ENCODE measurements around the gene ARID3A.

DNA sequence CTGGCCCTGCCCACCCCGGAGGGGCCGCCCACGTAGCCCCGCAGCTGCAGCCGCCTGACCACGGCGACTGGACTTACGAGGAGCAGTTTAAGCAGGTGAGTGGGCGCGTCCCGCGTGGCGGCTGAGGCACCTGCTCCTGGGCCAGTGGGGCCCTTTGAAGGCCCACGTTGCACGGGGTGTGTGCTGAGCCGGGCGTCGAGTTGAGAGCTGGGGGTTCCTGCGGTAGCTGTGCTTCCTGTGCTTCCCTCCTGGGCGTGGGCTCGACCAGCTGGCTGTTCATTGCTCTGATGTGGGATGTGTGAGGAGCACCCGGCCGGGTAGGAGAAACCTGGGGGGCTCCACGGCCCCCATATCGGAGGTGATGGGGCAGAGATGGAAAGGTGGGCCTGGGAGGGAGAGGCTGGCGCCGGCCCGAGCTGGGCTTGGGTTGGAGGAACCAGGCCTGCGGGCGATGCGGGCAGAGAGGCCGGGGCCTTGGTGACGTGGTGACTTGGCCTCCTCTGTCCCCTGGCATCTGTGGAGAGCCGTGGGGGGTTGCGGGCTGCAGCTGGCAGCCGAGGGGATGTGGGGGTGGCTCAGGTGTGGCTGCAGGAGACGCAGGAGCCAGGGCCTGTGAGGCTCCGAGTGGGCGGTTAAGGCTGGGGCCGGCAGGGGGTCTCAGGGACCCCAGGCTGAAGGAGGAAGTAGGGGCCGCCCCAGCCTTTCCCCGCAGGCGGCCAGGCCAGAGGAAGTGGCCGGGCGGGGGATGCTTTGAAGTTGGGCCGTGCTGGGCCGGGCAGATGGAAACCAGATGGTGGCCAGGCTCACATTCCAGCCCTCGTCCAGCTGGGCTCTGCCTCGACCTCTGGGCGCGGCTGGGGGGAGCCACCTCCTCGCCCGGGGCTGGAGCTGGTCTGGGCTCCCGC lies 7.1 kb downstream of the ARID3A start:
- no peak for TF ChIP-seq EZH2phosphoT487 (conservative IDR thresholded peaks at IDR 0.05; ENCODE audit: low read length)
- TF ChIP-seq, protein P1, sequence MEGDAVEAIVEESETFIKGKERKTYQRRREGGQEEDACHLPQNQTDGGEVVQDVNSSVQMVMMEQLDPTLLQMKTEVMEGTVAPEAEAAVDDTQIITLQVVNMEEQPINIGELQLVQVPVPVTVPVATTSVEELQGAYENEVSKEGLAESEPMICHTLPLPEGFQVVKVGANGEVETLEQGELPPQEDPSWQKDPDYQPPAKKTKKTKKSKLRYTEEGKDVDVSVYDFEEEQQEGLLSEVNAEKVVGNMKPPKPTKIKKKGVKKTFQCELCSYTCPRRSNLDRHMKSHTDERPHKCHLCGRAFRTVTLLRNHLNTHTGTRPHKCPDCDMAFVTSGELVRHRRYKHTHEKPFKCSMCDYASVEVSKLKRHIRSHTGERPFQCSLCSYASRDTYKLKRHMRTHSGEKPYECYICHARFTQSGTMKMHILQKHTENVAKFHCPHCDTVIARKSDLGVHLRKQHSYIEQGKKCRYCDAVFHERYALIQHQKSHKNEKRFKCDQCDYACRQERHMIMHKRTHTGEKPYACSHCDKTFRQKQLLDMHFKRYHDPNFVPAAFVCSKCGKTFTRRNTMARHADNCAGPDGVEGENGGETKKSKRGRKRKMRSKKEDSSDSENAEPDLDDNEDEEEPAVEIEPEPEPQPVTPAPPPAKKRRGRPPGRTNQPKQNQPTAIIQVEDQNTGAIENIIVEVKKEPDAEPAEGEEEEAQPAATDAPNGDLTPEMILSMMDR (IDR thresholded peaks at IDR 0.05; ENCODE audit: insufficient read depth, low read length, poor library complexity, severe bottlenecking), result no peak
